ENCODE results near the gene PPM1E. TPM values are rescaled to one million over a fixed set of nuclear protein-coding genes. Genes with fewer than 3 reads are reported as not detected.

PPM1E gene
- total and polyA plus RNA-seq, 2 of the 8 experiments (the other 6 are each of a cell fraction or from before 2014, with no cell fraction given), result 5.0 to 10.4 TPM

DNA sequence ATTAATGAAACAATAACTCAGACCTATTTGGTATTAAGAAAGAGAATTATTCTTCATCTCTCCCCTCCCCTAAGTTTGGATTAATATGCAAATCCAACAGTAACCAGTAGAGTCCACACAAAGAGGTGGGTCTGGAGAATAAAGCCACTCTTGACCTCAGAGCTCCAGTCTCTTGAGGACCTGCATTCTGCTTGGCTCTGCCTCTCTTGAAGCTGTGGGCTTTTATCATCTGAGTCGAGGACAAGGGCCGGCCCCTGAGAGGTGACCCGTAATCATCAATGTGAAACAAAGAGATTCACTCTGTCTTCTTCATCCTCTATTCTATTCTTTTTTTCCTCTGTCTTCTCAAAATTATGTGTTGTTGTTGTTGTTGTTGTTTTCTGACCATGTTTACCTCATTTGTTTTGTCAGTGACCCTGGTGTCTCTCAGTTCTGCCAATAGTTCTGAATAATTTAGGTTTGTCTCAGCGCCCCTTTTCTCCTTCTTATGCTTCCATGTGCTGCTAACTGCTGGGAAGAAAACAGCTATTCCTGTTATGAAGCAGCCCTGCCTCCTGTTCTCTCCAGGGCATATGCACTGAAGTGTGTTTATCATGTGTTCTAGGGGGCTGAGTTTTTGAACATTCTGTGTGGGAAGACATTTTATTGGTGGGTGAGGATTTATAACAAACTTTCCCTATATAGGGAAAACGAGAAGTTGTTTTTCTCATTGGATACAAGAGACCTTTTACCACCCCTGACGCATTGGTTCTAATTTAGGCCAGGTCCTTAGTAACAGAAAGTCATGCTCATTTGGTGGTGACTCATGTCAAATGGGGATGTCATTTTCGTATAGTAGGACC is 215.2 kb downstream of the PPM1E start:
- no peak overlapping the region for H3K4me2 ChIP-seq (ENCODE audit: insufficient read depth in 1 of 2, low read depth in 2 of 2, low read length in 2 of 2)
- H3K23me2 ChIP-seq (ENCODE audit: low read depth, low read length), result no peaks in the 10 kb centered on the region
- no peak overlapping the region for H2BK120ac ChIP-seq (replicated peaks; ENCODE audit: low read depth, low read length)
- H2AK5ac ChIP-seq (ENCODE audit: low read depth, low read length), result no peak overlapping the region
- no peak overlapping the region for H3K23ac ChIP-seq (ENCODE audit: insufficient read length)
- no peak overlapping the region for H2BK12ac ChIP-seq (ENCODE audit: low read depth, low read length)
- no peak overlapping the region for H4K8ac ChIP-seq (ENCODE audit: extremely low read depth, insufficient read depth, low read length)
- no peaks in the 10 kb centered on the region for H3K79me1 ChIP-seq (ENCODE audit: low read depth, low read length)
- no peaks in the 10 kb centered on the region for H4K20me1 ChIP-seq (replicated peaks in 1 of 2; ENCODE audit: control insufficient read depth in 1 of 2, insufficient read depth in 2 of 2, low read length in 2 of 2)
- no peak for FAIRE-seq
- H3K14ac ChIP-seq (ENCODE audit: insufficient read length), result no peak overlapping the region
- no peak overlapping the region for H3K9ac ChIP-seq (replicated peaks in 1 of 4; ENCODE audit: extremely low read depth in 1 of 4, low read depth in 3 of 4, low read length in 3 of 4)
- 79% methylated on average over 7 of the region's 7 CpGs; no CpG with 5 or more reads in 1 of the 2 experiments for WGBS, 2 experiments (ENCODE audit: extremely low coverage in 1 of 2, insufficient coverage in 1 of 2, insufficient read length in 1 of 2, insufficient replicate concordance in 2 of 2, low coverage in 1 of 2, low lambda C conversion rate in 2 of 2, missing lambda C conversion rate in 1 of 2)
- TF ChIP-seq SUZ12 (IDR thresholded peaks at IDR 0.05; ENCODE audit: low read length) (no peak), BRCA1 (IDR thresholded peaks at IDR 0.05; ENCODE audit: low read depth, low read length) (no peak), ZNF274 (IDR thresholded peaks at IDR 0.05; ENCODE audit: borderline replicate concordance, extremely low read depth, low read length) (no peak), BACH1 (IDR thresholded peaks at IDR 0.05; ENCODE audit: low read length) (no peak)
- DNase-seq (ENCODE audit: low read depth in 1 of 2, low spot score in 2 of 2), result no peak
- no peak overlapping the region for H2BK5ac ChIP-seq (ENCODE audit: low read depth, low read length)
- no peaks in the 10 kb centered on the region for H3K9me3 ChIP-seq (ENCODE audit: insufficient read depth in 2 of 2, low read depth in 1 of 2, low read length in 1 of 2)
- peaks cover 2 to 7% (median 7%) of the 10 kb centered on the region in 4 experiments; a peak in 4 of 7 replicates for H3K4me1 ChIP-seq (replicated peaks in 1 of 4; ENCODE audit: control insufficient read depth in 3 of 4, insufficient read depth in 4 of 4, low read length in 3 of 4)
- no peak overlapping the region for H3K27ac ChIP-seq (ENCODE audit: low read depth, low read length)
- H3K4me3 ChIP-seq (ENCODE audit: extremely low read depth in 1 of 4, insufficient read depth in 2 of 4, low read depth in 3 of 4, low read length in 4 of 4), result no peak overlapping the region
- H3K27me3 ChIP-seq (replicated peaks in 1 of 4; ENCODE audit: control insufficient read depth in 3 of 4, extremely low read depth in 1 of 4, insufficient read depth in 3 of 4, low read length in 3 of 4), result no peaks in the 10 kb centered on the region
- no peaks in the 10 kb centered on the region for H3K36me3 ChIP-seq (ENCODE audit: control insufficient read depth in 2 of 4, insufficient read depth in 4 of 4, low read length in 3 of 4)
- no peak overlapping the region for H4K5ac ChIP-seq (ENCODE audit: insufficient read length, low read depth, low read length)
- H4K91ac ChIP-seq (replicated peaks; ENCODE audit: insufficient read length, low read length), result no peak overlapping the region
- POLR2A ChIA-PET (ENCODE audit: partially characterized antibody), result interaction anchor here (1.4 kb wide), 1 partner anchor 8 kb away, joined by 6 read pairs; no protein-coding TSS in a partner anchor
- CTCF ChIA-PET (ENCODE audit: partially characterized antibody), result interaction anchor here (1.4 to 2.7 kb wide), 6 partner anchors 9 to 392 kb away, joined by 3 to 9 read pairs (median 6); no protein-coding TSS in a partner anchor
- no peak overlapping the region for H3K18ac ChIP-seq (ENCODE audit: extremely low read depth, low read length)
- no peak overlapping the region for H2AFZ ChIP-seq (ENCODE audit: low read length)
- no peak overlapping the region for H3K4ac ChIP-seq (replicated peaks; ENCODE audit: insufficient read length, low read depth, low read length)
- no peak overlapping the region for H3K56ac ChIP-seq (replicated peaks; ENCODE audit: insufficient read length, low read depth, low read length)
- H2BK20ac ChIP-seq (ENCODE audit: low read length), result no peak overlapping the region
- H3K79me2 ChIP-seq (ENCODE audit: control insufficient read depth in 1 of 2, insufficient read depth in 2 of 2, low read length in 2 of 2), result no peaks in the 10 kb centered on the region
- H2BK15ac ChIP-seq (ENCODE audit: low read length), result no peak overlapping the region

Measured in H1 (cell line).